HG03571 (cell line): Measurements from ENCODE around the gene SFSWAP.

Experiments
- ATAC-seq: cut with Tn5 transposase; IDR thresholded peaks from one replicate; pipeline ENCODE4 v1.9.1; 2021; ENCODE audit not compliant: unreplicated experiment

Gene SFSWAP

DNA sequence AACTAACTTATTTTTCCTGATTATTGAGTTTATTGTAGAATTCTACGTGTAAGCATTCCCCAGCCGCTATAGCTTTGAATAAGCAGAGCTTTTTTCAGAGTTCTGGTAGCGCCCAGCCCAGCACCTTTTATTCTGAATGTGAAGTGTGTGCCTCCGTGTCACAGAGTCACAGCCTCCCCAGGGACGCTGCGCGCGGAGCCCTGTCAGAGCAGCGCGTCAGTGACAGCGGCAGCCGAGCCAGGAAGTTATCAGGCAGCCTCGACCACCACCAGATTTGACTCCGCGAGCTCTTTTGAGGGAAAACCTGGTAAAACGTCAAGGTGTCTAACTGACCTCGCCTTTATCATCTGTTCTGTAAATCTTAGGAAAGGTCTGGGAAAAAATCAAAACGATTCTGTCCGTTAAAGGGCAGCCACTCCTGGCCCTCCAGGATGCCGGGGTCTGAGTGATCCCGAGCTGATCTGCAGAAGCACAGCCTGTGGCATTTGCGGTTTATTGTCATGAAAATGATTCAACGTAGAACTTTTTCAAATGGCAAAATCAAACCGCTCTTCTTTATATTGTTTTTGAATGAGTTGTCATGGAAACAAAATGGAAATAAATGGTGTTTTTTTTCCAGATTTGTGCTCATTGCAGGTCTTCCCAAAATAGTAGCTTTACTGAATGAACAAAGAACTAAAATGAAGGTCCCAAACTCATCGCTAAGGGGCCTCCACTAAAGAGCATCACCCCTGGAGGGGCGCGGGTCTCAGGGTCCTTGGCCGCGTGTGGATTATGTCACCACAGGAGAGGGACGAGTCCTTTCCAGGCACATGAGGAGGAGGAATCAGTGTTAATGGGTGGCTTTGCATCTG is 74.2 kb downstream of the SFSWAP start:
- ATAC-seq = no peak

DNA sequence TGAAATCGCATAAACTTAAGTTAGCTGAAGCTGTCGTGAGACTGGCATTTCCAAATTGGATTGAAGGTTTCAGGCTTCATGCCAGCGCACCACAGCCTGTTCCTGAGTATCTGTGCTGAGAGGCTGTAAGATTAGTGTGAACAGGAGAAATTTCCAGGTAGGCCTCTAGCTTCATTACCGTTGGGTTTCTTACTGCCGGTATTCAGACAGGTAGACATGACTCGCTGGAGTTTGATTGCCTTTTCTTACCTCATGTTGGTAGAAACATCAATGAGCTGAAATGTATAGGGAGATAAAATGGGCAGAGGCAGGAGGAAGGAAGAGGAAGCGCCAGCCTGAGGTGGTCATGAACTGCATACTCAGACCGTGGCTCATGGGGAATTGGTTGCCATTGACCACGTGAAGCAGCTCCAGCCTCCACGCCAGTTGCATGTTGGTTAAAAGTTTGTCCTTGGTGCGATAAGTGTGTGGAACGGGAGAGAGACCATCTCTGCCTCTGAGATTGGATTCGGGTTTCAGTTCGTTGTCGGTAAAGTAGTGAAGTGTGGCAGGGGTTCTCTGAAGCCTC is 75.0 kb downstream of the SFSWAP start:
- ATAC-seq = no peak

DNA sequence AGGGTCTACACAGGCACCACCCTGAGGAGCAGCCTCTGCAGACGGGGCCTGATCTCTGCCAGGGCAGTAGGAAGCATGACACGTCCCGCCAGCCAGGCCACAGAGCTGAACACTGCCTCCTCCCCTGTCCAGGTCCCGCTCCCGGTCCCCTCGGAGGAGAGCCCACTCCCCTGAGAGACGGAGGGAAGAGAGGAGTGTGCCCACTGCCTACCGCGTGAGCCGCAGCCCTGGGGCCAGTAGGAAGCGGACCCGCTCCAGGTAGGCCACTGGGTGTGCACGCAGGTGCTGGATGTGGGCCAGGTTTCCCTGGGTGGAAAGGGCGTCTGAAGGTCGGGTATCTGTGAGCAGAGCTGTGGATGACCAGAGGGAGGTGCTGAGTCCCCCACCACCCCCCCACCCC is 75.4 kb downstream of the SFSWAP start:
- ATAC-seq = no peak

DNA sequence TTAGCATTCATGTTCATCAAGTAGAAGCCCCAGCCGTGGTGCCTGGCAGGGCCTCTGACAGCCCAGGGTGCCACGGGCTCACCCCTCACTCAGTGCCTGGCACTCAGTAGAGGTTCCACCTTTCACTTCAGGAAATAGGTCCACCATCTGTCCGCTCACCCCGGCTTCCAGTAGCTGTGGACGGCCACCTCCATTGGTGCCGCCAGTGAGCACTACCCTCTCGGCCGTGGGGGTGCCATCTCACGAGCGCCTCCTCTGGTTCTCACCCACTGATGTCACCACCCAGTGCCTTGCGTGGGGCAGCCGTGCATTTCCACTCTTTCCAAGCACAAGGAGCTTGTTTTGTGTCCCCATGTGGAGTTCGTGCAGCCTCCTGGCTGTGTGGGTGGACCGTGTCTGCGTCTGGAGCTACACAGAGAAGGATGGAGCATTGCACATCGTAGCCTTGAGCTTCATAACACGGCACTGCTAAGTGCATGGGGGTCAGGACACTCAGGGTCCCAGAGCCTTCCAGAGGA is 76.3 kb downstream of the SFSWAP start:
- ATAC-seq = no peak

DNA sequence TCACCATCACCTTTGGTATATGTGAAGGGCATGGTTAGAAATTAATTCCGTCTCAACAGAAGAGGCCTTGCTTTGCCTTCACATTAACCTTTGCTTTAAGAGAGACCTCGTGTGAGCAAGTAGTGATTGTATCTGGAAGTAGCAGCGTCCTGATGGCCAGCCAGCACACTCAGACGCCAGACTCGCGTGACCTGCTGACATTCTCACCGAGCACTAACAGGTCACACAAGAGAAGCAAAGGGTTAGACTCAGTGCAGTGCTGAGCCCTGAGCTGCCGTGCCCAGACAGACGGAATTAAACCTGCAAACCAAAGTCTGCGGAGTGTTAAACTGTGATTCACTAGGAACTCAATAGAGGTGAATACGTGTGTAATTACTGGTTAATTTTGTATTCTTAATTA is 77.2 kb downstream of the SFSWAP start:
- ATAC-seq = no peak

DNA sequence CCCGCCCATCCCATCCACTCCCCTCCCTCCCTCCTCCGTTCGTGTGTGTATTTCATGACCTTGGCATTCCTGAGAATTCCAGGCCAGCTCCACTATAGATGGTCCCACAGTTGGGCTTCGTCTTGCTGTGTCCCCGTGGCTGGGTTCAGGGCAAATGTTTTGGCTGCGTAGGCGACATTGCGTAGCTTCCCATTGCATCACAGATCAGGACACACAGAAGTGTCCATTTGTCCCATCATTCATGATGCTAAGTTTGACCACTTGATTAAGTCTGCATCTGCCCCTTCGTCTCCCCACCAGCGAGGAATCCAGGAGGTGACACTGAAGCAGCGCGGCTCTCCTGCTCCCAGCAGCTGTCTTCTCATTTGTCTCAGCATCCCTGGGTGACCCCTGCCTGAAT is 78.7 kb downstream of the SFSWAP start:
- no peak for ATAC-seq

DNA sequence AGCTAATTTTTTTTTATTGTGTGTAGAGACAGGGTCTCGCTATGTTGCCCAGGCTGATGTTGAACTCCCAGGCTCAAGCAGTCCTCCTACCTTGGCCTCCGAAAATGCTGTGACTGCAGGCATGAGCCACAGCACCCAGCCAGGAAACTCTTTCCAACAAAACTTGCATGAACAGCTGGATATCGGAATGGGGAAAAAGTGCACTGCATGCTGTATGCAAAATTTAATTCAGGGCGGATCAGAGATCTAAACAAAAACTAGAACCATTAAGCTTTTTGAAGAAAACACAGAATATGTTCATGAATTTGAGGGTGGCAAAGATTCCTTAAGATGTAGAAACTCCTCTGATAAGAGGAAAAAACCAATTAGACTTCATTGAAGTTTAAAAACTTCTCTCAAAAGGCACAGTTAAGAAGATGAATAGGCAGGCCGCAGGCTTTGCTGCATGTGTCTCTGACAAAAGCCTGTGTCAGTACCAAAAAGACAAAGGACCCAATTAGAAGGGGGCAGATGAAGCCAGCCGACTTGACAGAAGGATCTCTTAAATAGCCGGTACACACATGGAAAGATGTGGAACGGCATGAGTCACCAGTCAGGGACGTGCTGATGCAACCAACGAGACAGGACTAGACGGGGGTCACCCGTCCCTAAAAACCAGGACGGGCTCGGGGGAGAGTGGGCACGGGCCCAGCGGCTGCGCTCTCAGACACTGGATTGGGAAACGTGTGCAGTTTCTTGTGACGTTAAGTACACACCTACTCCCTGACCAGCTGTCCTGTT is 82.5 kb downstream of the SFSWAP start:
- ATAC-seq = no peak

DNA sequence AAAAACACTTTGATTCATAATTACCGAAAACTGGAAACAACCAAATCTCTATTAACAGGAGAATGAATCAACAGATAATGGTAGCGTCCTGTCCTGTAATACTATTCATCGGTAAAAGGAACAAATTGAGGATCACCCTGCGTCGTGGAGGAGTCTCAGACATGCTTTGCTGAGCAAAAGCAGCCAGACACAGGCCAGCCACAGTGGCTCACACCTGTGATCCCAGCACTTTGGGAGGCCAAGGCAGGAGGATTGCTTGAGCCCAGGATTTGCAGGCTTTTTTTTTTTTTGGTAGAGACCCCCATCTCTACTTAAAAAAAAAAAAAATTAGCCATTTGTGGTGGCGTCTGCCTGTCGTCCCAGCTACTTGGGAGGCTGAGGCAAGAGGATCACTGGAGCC is 83.2 kb downstream of the SFSWAP start:
- ATAC-seq = no peak

DNA sequence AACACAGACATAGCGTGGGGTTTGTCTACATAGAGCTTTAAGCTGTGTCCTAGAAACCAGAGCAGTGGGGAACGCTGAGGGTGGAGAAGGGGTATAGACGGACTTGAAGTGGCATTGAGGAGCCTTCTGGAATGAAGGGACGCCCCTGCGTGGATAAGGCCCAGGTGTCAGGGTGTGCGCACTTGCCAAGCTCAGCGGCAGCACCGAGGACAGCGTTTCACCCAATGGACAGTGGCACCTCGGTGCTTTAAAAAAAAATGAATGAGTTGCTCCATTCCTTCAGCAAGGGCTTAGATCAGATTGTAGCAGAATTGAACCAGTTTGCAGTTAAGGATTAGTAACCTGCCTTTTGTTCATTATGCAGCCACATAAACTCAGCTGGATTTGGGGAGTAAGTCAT is 83.7 kb downstream of the SFSWAP start:
- ATAC-seq = no peak

DNA sequence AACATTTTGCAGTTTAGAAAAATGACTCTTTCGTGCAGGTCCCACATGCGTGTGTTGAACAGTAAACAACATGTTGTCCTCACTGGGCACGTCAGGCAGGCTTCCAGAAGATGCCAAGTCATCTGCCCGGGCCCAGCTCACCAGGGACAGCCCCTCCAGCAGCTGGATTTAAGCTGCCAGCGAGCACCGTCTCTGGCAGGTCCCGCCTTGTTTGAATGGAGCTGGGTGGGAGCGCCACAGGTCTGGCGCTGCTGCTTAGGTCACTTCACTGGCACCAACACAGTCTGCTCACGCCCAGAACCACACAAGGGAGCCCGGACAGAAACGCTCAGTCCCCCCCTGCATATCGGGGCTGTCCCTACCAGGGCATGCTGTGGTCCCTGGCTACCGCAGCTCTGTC is 84.2 kb downstream of the SFSWAP start:
- no peak for ATAC-seq

DNA sequence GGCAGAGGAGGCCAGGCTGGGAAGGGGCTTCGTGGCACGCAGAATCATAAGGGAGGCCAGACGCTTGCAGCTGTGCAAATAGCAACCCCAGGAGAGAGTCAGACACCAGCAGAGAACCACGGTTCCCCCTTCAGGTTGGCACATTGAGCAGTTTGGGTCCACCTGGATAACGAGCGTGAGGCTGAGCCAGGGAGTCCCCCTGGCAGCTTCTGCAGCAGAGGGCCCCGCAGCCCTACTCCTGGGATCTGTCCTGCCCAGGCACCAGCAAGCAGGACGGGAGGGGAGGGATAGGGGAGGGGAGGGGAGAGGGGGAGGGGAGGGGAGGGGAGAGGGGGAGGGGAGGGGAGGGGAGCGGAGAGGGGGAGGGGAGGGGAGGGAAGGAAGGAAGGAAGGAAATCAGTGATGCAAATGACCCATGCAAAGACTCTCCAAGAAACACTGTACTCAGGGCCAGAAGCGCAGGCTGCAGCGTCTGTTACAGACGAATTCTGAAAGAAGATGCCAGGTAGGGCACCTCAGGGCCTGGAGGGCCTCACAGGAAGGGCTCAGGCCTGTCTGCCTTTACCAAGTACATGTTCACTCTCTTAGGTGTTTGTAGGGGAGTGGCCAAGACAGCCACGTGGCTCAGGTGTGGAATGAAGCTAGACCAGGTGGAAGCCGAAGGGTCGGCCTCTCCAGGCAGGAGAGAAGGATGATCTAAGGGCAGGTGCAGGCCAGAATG is 85.0 kb downstream of the SFSWAP start:
- no peak for ATAC-seq

DNA sequence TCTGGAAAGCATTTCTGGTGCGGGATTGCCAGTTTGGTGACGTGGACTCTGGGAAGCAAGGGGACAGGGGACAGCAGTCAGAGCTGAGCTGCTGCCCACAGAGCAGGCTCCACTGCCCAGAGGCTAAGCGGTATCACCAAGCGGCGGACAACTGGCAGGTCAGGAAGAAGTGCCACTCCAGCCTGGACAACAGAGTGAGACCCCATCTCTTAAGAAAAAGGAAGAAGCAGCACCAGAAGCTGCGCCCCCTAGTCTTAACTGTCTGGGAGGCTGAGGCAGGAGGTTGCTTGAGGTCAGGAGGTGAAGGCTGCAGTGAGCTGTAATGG is 85.5 kb downstream of the SFSWAP start:
- no peak for ATAC-seq

DNA sequence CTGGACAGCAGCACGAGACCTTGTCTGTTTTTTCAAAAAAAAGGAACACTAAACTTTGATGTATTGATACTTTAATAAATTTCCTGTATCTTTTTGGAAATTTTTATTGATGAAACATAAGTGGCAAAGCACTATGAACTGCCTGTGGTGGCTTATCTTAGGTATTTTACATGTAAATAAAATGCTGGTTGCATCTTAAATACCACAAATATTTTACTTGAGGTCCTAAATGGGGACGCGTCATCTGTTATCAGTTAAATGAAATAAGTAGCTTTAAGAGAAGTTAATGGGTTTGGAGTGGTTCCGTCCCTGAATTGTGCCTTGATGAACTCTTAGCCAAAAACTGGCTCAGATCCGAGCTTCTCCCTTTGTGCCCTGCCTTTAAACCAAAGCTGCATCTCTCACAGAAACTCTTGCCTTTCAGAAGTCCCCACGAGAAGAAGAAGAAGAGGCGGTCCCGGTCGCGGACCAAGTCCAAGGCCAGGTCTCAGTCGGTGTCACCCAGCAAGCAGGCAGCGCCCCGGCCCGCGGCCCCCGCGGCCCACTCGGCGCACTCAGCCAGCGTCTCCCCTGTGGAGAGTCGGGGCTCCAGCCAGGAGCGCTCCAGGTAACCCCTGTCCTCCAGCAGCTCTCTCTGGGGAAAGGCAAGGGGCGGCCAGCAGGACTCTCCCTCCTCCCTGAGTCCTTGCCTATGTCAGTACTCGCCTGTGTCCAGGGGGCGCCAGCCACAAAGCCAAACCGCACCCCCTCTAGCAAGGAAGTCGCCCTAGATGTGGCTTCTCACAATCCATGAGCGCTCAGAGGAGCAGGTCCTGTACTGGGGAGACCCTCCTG is 86.1 kb downstream of the SFSWAP start:
- no peak for ATAC-seq

DNA sequence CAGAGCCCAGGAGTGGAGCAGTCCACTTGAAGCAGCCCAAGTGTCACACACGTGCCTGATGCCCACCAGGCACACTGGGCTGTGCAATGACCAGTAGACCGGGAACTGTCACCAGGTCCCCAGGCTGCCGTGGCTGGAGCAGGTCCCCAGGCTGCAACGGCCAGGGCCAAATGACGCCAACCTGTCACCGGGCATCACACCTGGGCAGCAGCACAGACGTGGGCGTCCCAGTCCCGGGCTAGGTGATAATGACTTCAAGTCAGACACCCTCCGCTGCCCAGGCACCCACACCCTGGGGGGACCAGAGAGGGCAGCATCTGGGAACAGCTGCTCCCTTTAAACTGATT is 86.7 kb downstream of the SFSWAP start:
- no peak for ATAC-seq

DNA sequence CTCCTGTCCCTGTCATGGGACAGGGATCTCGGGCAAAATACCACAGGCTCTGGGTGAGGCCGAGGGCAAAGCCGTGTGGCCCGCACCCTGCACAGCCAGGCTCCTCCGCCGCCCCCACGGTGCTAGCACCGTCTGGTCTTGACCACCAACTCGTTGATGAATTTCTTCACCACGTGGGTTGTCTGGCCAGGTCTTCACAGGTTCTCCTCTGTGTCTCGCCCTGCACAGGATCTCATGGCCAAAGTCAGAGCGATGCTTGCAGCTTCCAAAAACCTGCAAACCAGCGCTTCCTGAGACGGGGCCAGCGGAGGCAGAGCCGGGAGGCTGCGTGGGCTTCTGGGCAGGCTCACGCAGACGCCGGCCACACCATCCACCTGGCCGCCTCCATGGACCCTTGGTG is 88.3 kb downstream of the SFSWAP start:
- ATAC-seq = no peak

DNA sequence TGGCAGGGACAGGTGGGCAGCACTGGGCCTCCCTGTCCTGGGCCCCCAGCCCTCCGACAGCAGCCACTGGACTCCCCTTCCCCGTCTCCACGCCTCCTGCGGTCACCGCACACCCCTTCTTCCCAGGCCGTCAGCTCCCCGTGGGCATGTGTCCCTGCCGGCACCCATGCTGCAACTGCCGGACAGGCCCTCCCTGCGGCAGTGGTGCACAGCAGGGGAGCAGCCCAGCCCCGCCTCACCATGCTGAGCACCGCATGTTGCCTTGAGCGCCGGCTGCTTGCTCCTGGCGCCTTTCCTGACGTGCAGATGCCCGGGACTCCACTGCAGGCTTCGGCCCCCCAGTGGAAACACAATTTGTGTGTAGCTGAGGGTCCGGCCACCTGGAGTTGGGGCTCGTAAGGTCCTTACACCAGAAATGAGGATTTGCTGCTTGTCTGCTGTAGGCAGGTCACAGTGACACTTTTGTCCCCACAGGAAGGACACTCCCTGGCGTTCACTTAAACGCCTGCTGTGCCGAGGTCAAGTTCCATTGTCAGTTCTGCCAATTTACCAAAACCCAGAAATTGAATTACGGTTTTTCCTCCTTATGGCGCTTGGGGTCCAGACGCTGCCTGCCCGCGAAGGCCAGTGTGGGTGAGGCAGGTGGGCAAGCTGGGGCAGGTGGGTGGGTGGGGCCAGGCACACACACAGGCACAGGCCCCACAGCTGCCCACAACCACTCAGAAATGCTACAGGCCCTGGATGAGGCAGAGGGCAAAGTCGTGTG is 89.1 kb downstream of the SFSWAP start:
- ATAC-seq = no peak

DNA sequence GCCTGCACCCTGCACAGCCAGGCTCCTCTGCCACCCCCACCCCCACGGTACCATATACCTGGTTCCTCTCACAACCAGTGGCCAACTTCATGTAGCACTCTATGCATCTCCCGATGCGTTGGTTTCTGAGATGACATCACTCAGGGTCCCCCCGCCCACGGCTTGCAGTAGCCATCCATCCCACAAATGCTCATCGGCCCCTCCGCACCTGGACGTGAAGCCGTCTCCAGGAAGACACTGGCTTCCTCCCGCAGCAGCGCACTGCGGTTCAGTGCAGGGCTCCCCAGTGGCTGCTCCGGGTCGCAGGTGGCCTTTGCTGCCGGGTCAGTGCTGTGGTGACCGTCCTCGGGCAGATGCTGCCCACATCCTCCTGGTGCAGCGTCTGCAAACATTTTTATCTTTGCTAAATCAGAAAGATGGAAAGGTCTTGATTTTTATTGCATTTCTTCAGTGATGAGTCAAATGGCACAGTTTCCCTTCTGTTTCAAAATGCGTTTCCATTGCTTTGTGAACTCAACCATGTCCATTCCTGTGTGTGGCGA is 89.8 kb downstream of the SFSWAP start:
- ATAC-seq = no peak

DNA sequence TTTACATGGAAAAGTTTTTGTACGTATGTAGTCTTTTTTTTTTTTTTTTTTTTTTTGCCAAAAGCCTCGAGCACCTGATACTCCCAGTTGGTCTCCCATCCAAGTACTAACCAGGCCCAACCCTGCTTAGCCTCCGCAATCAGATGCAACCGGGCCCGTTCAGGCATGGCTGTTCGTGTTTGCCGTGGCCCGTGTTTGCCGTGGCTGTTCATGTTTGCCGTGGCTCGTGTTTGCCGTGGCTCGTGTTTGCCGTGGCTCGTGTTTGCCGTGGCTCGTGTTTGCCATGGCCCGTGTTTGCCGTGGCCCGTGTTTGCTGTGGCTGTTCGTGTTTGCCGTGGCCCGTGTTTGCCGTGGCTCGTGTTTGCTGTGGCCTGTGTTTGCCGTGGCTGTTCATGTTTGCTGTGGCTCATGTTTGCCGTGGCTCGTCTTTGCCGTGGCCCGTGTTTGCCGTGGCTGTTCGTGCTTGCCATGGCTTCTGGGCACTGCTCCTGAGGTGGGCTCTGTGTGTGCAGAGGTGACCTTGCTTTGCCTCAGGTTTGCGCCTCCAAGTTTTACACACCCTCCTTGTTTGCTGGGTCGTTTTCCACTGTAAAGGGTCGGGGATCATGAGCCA is 90.5 kb downstream of the SFSWAP start:
- no peak for ATAC-seq

DNA sequence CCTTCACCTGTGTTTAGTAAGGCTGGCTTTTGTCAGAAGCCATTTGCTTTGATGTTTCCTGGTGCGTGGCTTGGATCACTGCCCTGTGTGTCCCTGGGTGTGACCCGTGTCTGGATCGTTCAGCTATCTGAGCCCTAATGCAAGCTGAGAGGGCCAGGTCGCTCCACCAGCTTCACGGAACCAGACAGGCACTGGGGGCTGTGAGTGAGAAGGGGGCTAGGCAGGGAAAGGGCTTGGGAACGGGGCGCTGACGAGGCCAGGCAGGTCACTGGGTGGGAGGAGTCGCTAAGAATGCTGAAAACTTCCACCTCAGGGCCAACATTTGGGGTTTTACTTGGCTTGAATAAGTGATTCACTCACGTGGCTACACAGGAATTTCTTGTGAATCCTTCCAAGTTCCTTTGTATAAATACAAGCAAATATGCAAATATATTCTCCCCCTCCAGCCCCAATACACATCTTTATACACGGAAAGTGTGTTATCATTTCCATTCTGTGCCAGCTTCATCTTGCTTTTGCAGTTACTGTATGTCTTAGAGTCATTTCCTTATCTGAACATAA is 93.2 kb downstream of the SFSWAP start:
- no peak for ATAC-seq
